ENCODE results near the gene MAX. TPM values are rescaled to one million over a fixed set of nuclear protein-coding genes. Genes with fewer than 3 reads are reported as not detected.

MAX gene
- total RNA-seq, 2 donors from 2014 or later: 44.3 to 49.0 TPM

DNA sequence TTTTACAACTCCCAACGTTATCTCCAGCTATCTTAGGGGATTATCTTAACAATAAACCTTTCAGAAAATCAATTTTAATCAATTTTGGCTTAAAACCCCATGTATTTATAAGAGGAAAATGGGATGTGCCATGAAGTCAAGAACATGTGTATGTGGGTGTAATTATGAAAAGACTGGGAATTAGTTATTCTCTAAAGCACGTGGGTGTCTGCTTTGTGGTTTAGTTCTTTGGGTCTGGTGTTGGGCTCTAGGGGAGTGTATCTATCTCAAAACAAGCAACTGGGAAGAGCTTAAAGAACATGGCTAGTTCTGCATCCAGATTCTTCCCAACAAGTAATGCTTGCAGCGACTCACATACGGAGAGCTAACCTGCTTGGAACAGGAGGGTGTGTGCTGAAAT is 40.1 kb upstream of the MAX start:
- Mint-ChIP-seq H3K36me3 (ENCODE audit: low read depth) (no peaks in the 10 kb centered on the region), H3K4me1 (peaks cover 28% of the 10 kb centered on the region), H3K27me3 (ENCODE audit: insufficient read depth) (peaks cover 7% of the 10 kb centered on the region)

DNA sequence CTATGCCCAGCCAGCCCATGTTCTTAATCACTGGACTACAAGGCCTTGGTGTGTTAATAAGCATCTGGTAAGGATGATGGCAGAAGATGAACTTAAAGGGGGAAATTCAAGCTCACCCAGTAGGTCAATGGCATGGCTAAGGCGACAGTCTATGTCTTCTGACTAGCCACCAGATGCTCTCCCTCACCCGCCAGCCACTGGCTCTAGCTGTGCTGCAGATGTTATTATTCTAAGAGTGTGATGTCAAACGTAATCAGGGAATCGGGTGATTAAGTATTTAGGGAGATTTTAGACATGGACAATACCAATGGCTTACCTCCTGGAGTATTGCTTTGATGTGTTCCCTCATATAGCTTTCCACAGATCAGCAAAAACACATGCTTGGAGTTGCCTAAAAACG is 39.2 kb upstream of the MAX start:
- DNase-seq: no peak
- H3K27ac ChIP-seq (ENCODE audit: low read depth, low read length): no peak overlapping the region
- H3K4me3 ChIP-seq (ENCODE audit: low read length): no peak overlapping the region
- H3K4me1 ChIP-seq (ENCODE audit: control insufficient read depth, insufficient read depth, low read length): no peaks in the 10 kb centered on the region
- TF ChIP-seq, protein P1, sequence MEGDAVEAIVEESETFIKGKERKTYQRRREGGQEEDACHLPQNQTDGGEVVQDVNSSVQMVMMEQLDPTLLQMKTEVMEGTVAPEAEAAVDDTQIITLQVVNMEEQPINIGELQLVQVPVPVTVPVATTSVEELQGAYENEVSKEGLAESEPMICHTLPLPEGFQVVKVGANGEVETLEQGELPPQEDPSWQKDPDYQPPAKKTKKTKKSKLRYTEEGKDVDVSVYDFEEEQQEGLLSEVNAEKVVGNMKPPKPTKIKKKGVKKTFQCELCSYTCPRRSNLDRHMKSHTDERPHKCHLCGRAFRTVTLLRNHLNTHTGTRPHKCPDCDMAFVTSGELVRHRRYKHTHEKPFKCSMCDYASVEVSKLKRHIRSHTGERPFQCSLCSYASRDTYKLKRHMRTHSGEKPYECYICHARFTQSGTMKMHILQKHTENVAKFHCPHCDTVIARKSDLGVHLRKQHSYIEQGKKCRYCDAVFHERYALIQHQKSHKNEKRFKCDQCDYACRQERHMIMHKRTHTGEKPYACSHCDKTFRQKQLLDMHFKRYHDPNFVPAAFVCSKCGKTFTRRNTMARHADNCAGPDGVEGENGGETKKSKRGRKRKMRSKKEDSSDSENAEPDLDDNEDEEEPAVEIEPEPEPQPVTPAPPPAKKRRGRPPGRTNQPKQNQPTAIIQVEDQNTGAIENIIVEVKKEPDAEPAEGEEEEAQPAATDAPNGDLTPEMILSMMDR (conservative IDR thresholded peaks at IDR 0.05): no peak
- no peak overlapping the region for H3K4me3 Mint-ChIP-seq
- H3K9ac ChIP-seq (ENCODE audit: extremely low read depth, low read length, poor library complexity, severe bottlenecking): no peak overlapping the region
- H3K27me3 ChIP-seq (ENCODE audit: control insufficient read depth, insufficient read depth, low read length, poor library complexity, severe bottlenecking): no peaks in the 10 kb centered on the region
- no peaks in the 10 kb centered on the region for H3K9me3 ChIP-seq (ENCODE audit: control insufficient read depth, low read length)
- H3K27me3 Mint-ChIP-seq (ENCODE audit: insufficient read depth): peaks cover 7% of the 10 kb centered on the region
- peaks cover 23% of the 10 kb centered on the region for H3K4me1 Mint-ChIP-seq
- H3K36me3 Mint-ChIP-seq (ENCODE audit: low read depth): no peaks in the 10 kb centered on the region
- H3K27ac Mint-ChIP-seq: no peak overlapping the region
- 94% methylated on average over 4 to 5 of the region's 5 CpGs for WGBS, 2 experiments (ENCODE audit: insufficient coverage in 1 of 2, insufficient read length in 1 of 2)
- no peaks in the 10 kb centered on the region for H3K36me3 ChIP-seq (ENCODE audit: control insufficient read depth, insufficient read depth, low read length)
- H3K9me3 Mint-ChIP-seq: no peaks in the 10 kb centered on the region

More for the DNA sequence above, 40.1 kb upstream of the MAX start:
- WGBS, 2 experiments (ENCODE audit: insufficient coverage in 1 of 2, insufficient read length in 1 of 2): 91 to 96% methylated on average over 3 to 4 of the region's 4 CpGs
- Histone ChIP-seq H3K4me1 (ENCODE audit: control insufficient read depth, insufficient read depth, low read length) (no peaks in the 10 kb centered on the region), H3K36me3 (ENCODE audit: control insufficient read depth, insufficient read depth, low read length) (no peaks in the 10 kb centered on the region), H3K4me3 (ENCODE audit: low read length) (no peak overlapping the region), H3K9me3 (ENCODE audit: control insufficient read depth, low read length) (no peaks in the 10 kb centered on the region), H3K27me3 (ENCODE audit: control insufficient read depth, insufficient read depth, low read length, poor library complexity, severe bottlenecking) (no peaks in the 10 kb centered on the region), H3K9ac (ENCODE audit: extremely low read depth, low read length, poor library complexity, severe bottlenecking) (no peak overlapping the region), H3K27ac (ENCODE audit: low read depth, low read length) (no peak overlapping the region)
- Mint-ChIP-seq H3K27ac (no peak overlapping the region), H3K9me3 (no peaks in the 10 kb centered on the region), H3K4me3 (no peak overlapping the region)
- no peak for DNase-seq
- TF ChIP-seq, protein P1 (conservative IDR thresholded peaks at IDR 0.05): no peak

DNA sequence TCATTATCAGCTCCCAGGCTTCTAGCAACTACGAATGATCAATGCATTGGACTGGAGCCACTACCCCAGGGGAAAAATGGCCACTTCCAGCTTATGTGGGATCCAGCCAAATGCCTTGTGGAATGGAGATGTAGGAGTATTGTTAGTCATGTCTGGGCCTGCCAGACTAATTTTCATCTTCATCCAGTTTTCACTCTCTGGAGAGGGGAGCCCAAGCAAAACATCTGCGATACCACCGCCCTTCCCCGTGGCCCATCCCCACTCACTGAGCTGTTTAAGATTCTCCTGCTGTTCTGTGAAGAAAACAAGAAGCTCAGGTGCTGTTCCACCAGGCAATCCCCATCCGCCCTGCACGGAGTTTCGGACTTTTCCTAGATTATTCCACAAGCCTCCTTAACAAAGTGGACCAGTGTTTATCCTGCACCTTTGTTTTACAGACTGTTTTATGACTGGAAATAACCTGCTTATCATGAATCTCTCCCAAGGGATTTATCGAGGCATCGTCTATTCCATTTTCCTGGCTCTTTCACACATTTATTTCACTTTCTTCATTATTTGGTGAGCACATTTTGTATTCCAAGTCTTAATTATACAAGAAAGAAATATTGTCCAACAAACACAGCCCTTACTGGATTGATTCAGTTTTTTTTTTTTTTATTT is 35.5 kb upstream of the MAX start:
- no peak overlapping the region for H3K27ac Mint-ChIP-seq

More for the DNA sequence above, 35.5 kb upstream of the MAX start:
- H3K4me3 ChIP-seq (ENCODE audit: low read length): no peak overlapping the region
- WGBS, 2 experiments (ENCODE audit: insufficient coverage in 1 of 2, insufficient read length in 1 of 2): 94 to 97% methylated on average over 9 of the region's 9 CpGs
- Mint-ChIP-seq H3K9me3 (no peaks in the 10 kb centered on the region), H3K36me3 (ENCODE audit: low read depth) (no peaks in the 10 kb centered on the region), H3K4me1 (peaks cover 15% of the 10 kb centered on the region), H3K27me3 (ENCODE audit: insufficient read depth) (no peaks in the 10 kb centered on the region), H3K4me3 (no peak overlapping the region)
- H3K4me1 ChIP-seq (ENCODE audit: control insufficient read depth, insufficient read depth, low read length): no peaks in the 10 kb centered on the region
- no peaks in the 10 kb centered on the region for H3K9me3 ChIP-seq (ENCODE audit: control insufficient read depth, low read length)
- no peaks in the 10 kb centered on the region for H3K27me3 ChIP-seq (ENCODE audit: control insufficient read depth, insufficient read depth, low read length, poor library complexity, severe bottlenecking)
- no peak for DNase-seq
- TF ChIP-seq, protein P1 (conservative IDR thresholded peaks at IDR 0.05): no peak
- no peak overlapping the region for H3K9ac ChIP-seq (ENCODE audit: extremely low read depth, low read length, poor library complexity, severe bottlenecking)
- no peak overlapping the region for H3K27ac ChIP-seq (ENCODE audit: low read depth, low read length)
- H3K36me3 ChIP-seq (ENCODE audit: control insufficient read depth, insufficient read depth, low read length): no peaks in the 10 kb centered on the region
